ENCODE results near the gene ARMH3. TPM values are rescaled to one million over a fixed set of nuclear protein-coding genes. Genes with fewer than 3 reads are reported as not detected.

The ARMH3 gene
- total RNA-seq, 1 experiment from 2014 or later = 17.1 TPM

DNA sequence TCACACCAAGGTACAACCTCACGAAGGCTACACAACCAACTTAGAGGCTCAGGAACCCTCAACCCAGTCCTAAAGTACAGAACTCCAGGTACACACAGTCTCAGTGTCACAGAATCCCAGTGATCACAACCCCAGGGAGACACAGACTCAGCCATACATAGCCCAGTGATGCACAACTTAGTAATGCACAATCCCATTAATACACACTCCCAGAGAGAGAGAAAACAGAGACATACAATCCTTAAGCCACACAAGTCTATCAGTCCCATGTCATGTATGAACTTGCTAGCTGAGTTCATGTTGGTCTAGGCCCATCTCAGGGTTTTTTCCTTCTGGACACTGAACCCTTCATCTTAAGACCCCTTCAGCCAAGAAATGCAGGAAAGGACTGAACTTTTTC lies 217.0 kb downstream of the ARMH3 start:
- H3K27ac Mint-ChIP-seq = no peak overlapping the region
- DNase-seq (ENCODE audit: low spot score) (no peak), ATAC-seq (no peak)
- H3K4me1 Mint-ChIP-seq = peaks cover 43% of the 10 kb centered on the region
- ChIA-PET POLR2A (interaction anchor here (0.7 to 2.7 kb wide), 2 partner anchors 9 to 21 kb away, joined by 4 to 34 read pairs; partner anchors contain the start of gene OGA), CTCF (interaction anchor here (0.6 to 5.5 kb wide), 14 partner anchors 9 to 624 kb away, joined by 3 to 304 read pairs (median 29); partner anchors contain the start of genes HPS6, NPM3 and OGA)
- peaks cover 25% of the 10 kb centered on the region for H3K27me3 Mint-ChIP-seq (ENCODE audit: low read depth)
- peak overlapping the region; percentile 91 for H3K4me3 Mint-ChIP-seq
- H3K36me3 Mint-ChIP-seq = no peaks in the 10 kb centered on the region
- TF ChIP-seq IRF2 (CRISPR knock-in tag; IDR thresholded peaks at IDR 0.05; ENCODE audit: borderline replicate concordance, low read depth) (no peak), ZNF232 (CRISPR knock-in tag; IDR thresholded peaks at IDR 0.05) (no peak), ZNF317 (CRISPR knock-in tag; IDR thresholded peaks at IDR 0.05; ENCODE audit: borderline replicate concordance, low read depth) (no peak), ZNF219 (CRISPR knock-in tag; IDR thresholded peaks at IDR 0.05; ENCODE audit: borderline replicate concordance) (no peak), HMGA2 (CRISPR knock-in tag; IDR thresholded peaks at IDR 0.05) (no peak), FOXJ3 (CRISPR knock-in tag; IDR thresholded peaks at IDR 0.05; ENCODE audit: borderline replicate concordance) (no peak), ZNF512 (CRISPR knock-in tag; IDR thresholded peaks at IDR 0.05; ENCODE audit: borderline replicate concordance) (no peak)
- TF ChIP-seq, protein P1, sequence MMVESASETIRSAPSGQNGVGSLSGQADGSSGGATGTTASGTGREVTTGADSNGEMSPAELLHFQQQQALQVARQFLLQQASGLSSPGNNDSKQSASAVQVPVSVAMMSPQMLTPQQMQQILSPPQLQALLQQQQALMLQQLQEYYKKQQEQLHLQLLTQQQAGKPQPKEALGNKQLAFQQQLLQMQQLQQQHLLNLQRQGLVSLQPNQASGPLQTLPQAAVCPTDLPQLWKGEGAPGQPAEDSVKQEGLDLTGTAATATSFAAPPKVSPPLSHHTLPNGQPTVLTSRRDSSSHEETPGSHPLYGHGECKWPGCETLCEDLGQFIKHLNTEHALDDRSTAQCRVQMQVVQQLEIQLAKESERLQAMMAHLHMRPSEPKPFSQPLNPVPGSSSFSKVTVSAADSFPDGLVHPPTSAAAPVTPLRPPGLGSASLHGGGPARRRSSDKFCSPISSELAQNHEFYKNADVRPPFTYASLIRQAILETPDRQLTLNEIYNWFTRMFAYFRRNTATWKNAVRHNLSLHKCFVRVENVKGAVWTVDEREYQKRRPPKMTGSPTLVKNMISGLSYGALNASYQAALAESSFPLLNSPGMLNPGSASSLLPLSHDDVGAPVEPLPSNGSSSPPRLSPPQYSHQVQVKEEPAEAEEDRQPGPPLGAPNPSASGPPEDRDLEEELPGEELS (CRISPR knock-in tag; IDR thresholded peaks at IDR 0.05) = no peak
- TF ChIP-seq, protein P2, sequence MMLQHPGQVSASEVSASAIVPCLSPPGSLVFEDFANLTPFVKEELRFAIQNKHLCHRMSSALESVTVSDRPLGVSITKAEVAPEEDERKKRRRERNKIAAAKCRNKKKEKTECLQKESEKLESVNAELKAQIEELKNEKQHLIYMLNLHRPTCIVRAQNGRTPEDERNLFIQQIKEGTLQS (CRISPR knock-in tag; conservative IDR thresholded peaks at IDR 0.05) = no peak
- no peaks in the 10 kb centered on the region for H3K9me3 Mint-ChIP-seq

- DNase-seq (ENCODE audit: low spot score) = no peak
- Mint-ChIP-seq H3K4me3 (peak overlapping the region; percentile 91), H3K36me3 (no peaks in the 10 kb centered on the region), H3K27ac (no peak overlapping the region), H3K4me1 (peaks cover 42% of the 10 kb centered on the region), H3K27me3 (ENCODE audit: low read depth) (peaks cover 24% of the 10 kb centered on the region), H3K9me3 (no peaks in the 10 kb centered on the region)
- TF ChIP-seq FOXK1 (CRISPR knock-in tag; IDR thresholded peaks at IDR 0.05) (no peak), EMX1 (CRISPR knock-in tag; IDR thresholded peaks at IDR 0.05) (no peak), STAT6 (CRISPR knock-in tag; conservative IDR thresholded peaks at IDR 0.05; ENCODE audit: low read depth) (no peak), ZMAT4 (CRISPR knock-in tag; IDR thresholded peaks at IDR 0.05) (no peak)
- TF ChIP-seq, protein P3, sequence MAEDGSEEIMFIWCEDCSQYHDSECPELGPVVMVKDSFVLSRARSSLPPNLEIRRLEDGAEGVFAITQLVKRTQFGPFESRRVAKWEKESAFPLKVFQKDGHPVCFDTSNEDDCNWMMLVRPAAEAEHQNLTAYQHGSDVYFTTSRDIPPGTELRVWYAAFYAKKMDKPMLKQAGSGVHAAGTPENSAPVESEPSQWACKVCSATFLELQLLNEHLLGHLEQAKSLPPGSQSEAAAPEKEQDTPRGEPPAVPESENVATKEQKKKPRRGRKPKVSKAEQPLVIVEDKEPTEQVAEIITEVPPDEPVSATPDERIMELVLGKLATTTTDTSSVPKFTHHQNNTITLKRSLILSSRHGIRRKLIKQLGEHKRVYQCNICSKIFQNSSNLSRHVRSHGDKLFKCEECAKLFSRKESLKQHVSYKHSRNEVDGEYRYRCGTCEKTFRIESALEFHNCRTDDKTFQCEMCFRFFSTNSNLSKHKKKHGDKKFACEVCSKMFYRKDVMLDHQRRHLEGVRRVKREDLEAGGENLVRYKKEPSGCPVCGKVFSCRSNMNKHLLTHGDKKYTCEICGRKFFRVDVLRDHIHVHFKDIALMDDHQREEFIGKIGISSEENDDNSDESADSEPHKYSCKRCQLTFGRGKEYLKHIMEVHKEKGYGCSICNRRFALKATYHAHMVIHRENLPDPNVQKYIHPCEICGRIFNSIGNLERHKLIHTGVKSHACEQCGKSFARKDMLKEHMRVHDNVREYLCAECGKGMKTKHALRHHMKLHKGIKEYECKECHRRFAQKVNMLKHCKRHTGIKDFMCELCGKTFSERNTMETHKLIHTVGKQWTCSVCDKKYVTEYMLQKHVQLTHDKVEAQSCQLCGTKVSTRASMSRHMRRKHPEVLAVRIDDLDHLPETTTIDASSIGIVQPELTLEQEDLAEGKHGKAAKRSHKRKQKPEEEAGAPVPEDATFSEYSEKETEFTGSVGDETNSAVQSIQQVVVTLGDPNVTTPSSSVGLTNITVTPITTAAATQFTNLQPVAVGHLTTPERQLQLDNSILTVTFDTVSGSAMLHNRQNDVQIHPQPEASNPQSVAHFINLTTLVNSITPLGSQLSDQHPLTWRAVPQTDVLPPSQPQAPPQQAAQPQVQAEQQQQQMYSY (CRISPR knock-in tag; IDR thresholded peaks at IDR 0.05) = no peak
- CTCF ChIA-PET = interaction anchor here (0.7 to 5.5 kb wide), 4 partner anchors 101 to 236 kb away, joined by 3 to 304 read pairs (median 70); partner anchors contain the start of gene HPS6
- ATAC-seq = no peak
- POLR2A ChIA-PET = no interaction called here
These were observed 217.5 kb downstream of the ARMH3 start for GRCh38 chr10:101838416-101838970.
